Measurements from ENCODE around the gene EPN3.

EPN3 gene

GRCh38 chr17:50580646-50581045 is 48.1 kb downstream of the EPN3 start:
- Histone ChIP-seq H3K4me1 (ENCODE audit: control insufficient read depth, insufficient read depth, low read length, unreplicated experiment) (no peaks in the 10 kb centered on the region), H3K27me3 (ENCODE audit: insufficient read depth, low read length) (no peaks in the 10 kb centered on the region), H3K36me3 (ENCODE audit: insufficient read depth, low read length) (no peaks in the 10 kb centered on the region), H2AFZ (ENCODE audit: low read length, unreplicated experiment) (no peak overlapping the region), H3K27ac (ENCODE audit: low read depth, low read length) (no peak overlapping the region), H3K4me3 (ENCODE audit: low read depth, low read length) (no peak overlapping the region), H3K79me2 (ENCODE audit: control insufficient read depth, insufficient read depth, low read length, unreplicated experiment) (no peaks in the 10 kb centered on the region)

DNA sequence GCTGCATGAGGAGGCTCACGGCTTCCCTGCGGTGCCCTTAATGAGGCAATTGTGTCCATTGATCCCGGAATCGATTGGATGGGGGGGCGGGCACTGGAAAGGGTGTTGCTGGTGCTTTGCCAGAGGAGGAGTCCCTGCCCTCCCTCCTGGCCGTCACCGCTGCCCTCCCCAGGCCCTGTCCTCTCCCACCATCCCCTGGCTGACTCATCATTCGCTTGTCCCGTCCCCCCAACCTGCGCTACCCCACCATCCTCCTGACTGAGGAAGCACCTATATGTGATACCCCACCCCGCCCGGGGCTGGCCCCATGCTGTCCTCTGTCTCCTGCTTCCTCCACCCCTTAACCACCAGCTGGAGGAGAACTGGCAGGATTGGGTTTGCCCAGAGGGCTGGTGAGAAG is 48.8 kb downstream of the EPN3 start:
- Histone ChIP-seq H3K27me3 (ENCODE audit: insufficient read depth, low read length) (no peaks in the 10 kb centered on the region), H3K4me1 (ENCODE audit: control insufficient read depth, insufficient read depth, low read length, unreplicated experiment) (no peaks in the 10 kb centered on the region), H3K4me3 (ENCODE audit: low read depth, low read length) (no peak overlapping the region), H2AFZ (ENCODE audit: low read length, unreplicated experiment) (no peak overlapping the region), H3K79me2 (ENCODE audit: control insufficient read depth, insufficient read depth, low read length, unreplicated experiment) (no peaks in the 10 kb centered on the region), H3K36me3 (ENCODE audit: insufficient read depth, low read length) (no peaks in the 10 kb centered on the region), H3K27ac (ENCODE audit: low read depth, low read length) (no peak overlapping the region)

DNA sequence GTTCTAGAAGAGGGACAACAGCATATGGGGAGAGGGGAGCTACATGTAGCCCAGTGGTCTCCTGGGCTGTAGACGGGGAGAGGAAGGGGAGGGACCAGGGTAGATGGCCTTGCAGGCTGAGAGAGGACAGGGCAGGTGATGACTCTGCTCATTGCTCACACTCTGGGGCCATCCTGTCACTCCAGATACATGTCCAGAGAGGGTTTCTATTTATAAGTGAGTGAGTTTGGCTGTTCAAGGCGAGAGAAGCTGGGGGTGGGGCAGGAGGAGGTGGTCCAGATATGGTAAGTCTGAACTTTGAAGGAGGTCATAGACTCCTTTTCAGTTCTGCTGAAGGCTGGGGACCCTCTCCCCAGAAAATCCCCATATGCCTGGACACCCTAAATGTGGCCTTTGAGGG is 50.2 kb downstream of the EPN3 start:
- Histone ChIP-seq H2AFZ (ENCODE audit: low read length, unreplicated experiment) (no peak overlapping the region), H3K27ac (ENCODE audit: low read depth, low read length) (no peak overlapping the region), H3K36me3 (ENCODE audit: insufficient read depth, low read length) (no peaks in the 10 kb centered on the region), H3K27me3 (ENCODE audit: insufficient read depth, low read length) (no peaks in the 10 kb centered on the region), H3K79me2 (ENCODE audit: control insufficient read depth, insufficient read depth, low read length, unreplicated experiment) (no peaks in the 10 kb centered on the region), H3K4me1 (ENCODE audit: control insufficient read depth, insufficient read depth, low read length, unreplicated experiment) (no peaks in the 10 kb centered on the region), H3K4me3 (ENCODE audit: low read depth, low read length) (no peak overlapping the region)

DNA sequence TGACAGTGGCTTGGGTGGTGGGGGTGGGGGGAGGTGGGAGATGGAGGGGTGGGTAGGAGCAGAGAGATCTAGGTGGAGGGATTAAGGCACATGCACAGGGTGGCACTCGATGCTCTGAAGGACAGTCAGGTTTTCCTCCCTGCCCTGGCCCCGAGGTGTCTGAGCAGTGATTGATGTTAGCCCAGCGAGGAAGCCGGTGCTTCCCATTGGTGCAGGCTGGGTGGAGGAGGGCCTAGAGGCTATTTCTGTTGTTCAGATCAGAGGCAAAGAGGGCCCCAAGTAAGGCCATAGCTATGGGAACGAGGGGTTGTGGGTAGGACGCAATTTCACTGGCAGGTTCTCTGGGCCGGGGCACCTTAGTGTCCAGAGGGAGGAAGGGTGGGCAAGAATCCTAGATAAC is 51.1 kb downstream of the EPN3 start:
- no peaks in the 10 kb centered on the region for H3K27me3 ChIP-seq (ENCODE audit: insufficient read depth, low read length)
- no peak overlapping the region for H3K27ac ChIP-seq (ENCODE audit: low read depth, low read length)
- H3K4me1 ChIP-seq (ENCODE audit: control insufficient read depth, insufficient read depth, low read length, unreplicated experiment): no peaks in the 10 kb centered on the region

DNA sequence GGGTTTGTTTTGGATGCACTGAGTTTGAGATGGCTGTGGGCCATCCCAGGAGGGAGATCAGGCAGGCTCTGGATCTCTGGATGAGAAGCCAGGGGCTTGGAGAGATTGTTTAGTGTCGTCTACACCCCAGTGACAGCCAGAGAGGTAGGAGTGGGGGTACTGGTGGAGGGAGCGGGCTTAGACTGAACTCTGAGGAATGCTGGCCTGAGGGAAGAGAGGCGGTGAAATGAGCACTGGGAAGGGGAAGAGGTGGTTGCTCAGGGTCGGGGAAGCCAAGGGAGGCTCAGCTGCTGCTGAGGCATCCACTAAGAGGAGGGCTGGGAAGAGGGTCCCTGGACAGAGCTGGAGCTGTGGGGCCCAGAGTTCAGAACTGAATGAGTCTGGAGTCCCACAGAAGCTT is 51.6 kb downstream of the EPN3 start:
- no peaks in the 10 kb centered on the region for H3K27me3 ChIP-seq (ENCODE audit: insufficient read depth, low read length)
- no peak overlapping the region for H3K4me3 ChIP-seq (ENCODE audit: low read depth, low read length)
- no peak overlapping the region for H2AFZ ChIP-seq (ENCODE audit: low read length, unreplicated experiment)
- H3K79me2 ChIP-seq (ENCODE audit: control insufficient read depth, insufficient read depth, low read length, unreplicated experiment): no peaks in the 10 kb centered on the region
- H3K27ac ChIP-seq (ENCODE audit: low read depth, low read length): no peak overlapping the region
- no peaks in the 10 kb centered on the region for H3K36me3 ChIP-seq (ENCODE audit: insufficient read depth, low read length)
- H3K4me1 ChIP-seq (ENCODE audit: control insufficient read depth, insufficient read depth, low read length, unreplicated experiment): no peaks in the 10 kb centered on the region

More for the DNA sequence above, 51.1 kb downstream of the EPN3 start:
- H3K36me3 ChIP-seq (ENCODE audit: insufficient read depth, low read length): no peaks in the 10 kb centered on the region
- H2AFZ ChIP-seq (ENCODE audit: low read length, unreplicated experiment): no peak overlapping the region
- no peak overlapping the region for H3K4me3 ChIP-seq (ENCODE audit: low read depth, low read length)
- H3K79me2 ChIP-seq (ENCODE audit: control insufficient read depth, insufficient read depth, low read length, unreplicated experiment): no peaks in the 10 kb centered on the region

DNA sequence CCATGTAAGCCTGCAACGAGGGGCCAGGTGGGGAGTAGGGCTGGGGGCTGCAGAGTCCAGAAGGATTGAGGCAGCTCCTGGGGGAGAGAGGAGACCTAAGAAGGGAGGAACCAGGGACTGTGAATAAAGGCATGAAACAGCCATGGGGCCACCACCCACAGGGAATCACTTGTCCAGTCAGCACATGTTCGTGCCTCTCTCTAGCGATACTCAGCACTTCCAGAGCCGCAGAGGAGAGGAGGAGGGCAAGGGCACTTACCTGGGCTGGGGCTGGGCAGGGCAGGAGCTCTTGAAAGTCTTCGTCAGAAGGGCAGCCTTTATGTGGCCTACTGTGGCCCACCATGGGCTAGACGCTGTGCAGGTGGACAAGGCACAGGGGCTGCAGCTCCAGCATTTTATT is 52.2 kb downstream of the EPN3 start:
- no peaks in the 10 kb centered on the region for H3K4me1 ChIP-seq (ENCODE audit: control insufficient read depth, insufficient read depth, low read length, unreplicated experiment)
- H3K4me3 ChIP-seq (ENCODE audit: low read depth, low read length): no peak overlapping the region
- no peak overlapping the region for H2AFZ ChIP-seq (ENCODE audit: low read length, unreplicated experiment)
- H3K27me3 ChIP-seq (ENCODE audit: insufficient read depth, low read length): no peaks in the 10 kb centered on the region
- no peaks in the 10 kb centered on the region for H3K79me2 ChIP-seq (ENCODE audit: control insufficient read depth, insufficient read depth, low read length, unreplicated experiment)
- no peak overlapping the region for H3K27ac ChIP-seq (ENCODE audit: low read depth, low read length)
- H3K36me3 ChIP-seq (ENCODE audit: insufficient read depth, low read length): no peaks in the 10 kb centered on the region

DNA sequence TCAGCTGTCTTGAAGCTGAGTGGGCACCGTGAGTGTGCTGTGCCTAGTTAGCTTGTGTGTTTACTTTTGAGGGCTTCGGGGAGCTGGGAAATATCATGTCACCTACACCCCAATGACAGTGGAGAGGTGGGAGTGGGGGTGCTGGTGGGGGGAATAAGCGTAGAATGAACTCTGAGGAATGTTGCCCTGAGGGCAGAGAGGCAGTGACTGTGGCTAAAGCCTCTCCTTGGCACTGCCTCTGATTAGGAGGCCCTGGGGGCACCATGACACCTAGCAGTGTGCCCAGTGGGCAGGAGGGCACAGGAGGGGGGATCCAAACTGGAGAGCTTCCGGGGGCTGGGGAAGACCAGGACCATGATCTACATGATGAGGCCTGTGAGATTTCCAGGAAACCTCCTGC is 52.8 kb downstream of the EPN3 start:
- Histone ChIP-seq H3K36me3 (ENCODE audit: insufficient read depth, low read length) (no peaks in the 10 kb centered on the region), H3K4me3 (ENCODE audit: low read depth, low read length) (no peak overlapping the region), H2AFZ (ENCODE audit: low read length, unreplicated experiment) (no peak overlapping the region), H3K79me2 (ENCODE audit: control insufficient read depth, insufficient read depth, low read length, unreplicated experiment) (no peaks in the 10 kb centered on the region), H3K4me1 (ENCODE audit: control insufficient read depth, insufficient read depth, low read length, unreplicated experiment) (no peaks in the 10 kb centered on the region), H3K27me3 (ENCODE audit: insufficient read depth, low read length) (no peaks in the 10 kb centered on the region), H3K27ac (ENCODE audit: low read depth, low read length) (no peak overlapping the region)

GRCh38 chr17:50585891-50586290 is 53.4 kb downstream of the EPN3 start:
- Histone ChIP-seq H3K4me1 (ENCODE audit: control insufficient read depth, insufficient read depth, low read length, unreplicated experiment) (no peaks in the 10 kb centered on the region), H3K36me3 (ENCODE audit: insufficient read depth, low read length) (no peaks in the 10 kb centered on the region), H3K27ac (ENCODE audit: low read depth, low read length) (no peak overlapping the region), H3K27me3 (ENCODE audit: insufficient read depth, low read length) (no peaks in the 10 kb centered on the region), H3K4me3 (ENCODE audit: low read depth, low read length) (no peak overlapping the region), H3K79me2 (ENCODE audit: control insufficient read depth, insufficient read depth, low read length, unreplicated experiment) (no peaks in the 10 kb centered on the region), H2AFZ (ENCODE audit: low read length, unreplicated experiment) (no peak overlapping the region)

GRCh38 chr17:50586421-50587247 is 54.1 kb downstream of the EPN3 start:
- H3K27ac ChIP-seq (ENCODE audit: low read depth, low read length): no peak overlapping the region
- H3K27me3 ChIP-seq (ENCODE audit: insufficient read depth, low read length): no peaks in the 10 kb centered on the region
- no peaks in the 10 kb centered on the region for H3K4me1 ChIP-seq (ENCODE audit: control insufficient read depth, insufficient read depth, low read length, unreplicated experiment)

DNA sequence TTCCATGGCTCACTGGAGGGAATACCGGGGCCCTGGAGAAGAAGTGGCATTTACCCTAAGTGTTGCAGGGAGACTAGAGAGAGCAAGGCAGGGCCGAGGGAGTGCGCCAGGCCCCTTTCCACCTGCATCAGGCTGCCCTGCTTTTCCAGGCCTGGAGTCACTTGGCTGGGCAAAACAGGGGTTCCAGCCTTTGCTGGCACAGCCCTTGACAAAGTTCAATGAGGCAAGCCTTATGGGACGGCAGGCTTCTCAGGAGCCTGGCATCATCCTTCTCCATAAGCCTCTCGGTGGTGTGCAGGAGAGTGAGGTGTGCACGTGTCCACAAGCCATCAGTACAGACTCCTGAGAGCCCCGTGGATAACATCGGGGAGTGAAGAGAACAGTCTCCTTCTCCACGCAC is 55.0 kb downstream of the EPN3 start:
- Histone ChIP-seq H3K4me1 (ENCODE audit: control insufficient read depth, insufficient read depth, low read length, unreplicated experiment) (no peaks in the 10 kb centered on the region), H3K4me3 (ENCODE audit: low read depth, low read length) (no peak overlapping the region), H3K79me2 (ENCODE audit: control insufficient read depth, insufficient read depth, low read length, unreplicated experiment) (no peaks in the 10 kb centered on the region), H2AFZ (ENCODE audit: low read length, unreplicated experiment) (no peak overlapping the region), H3K27ac (ENCODE audit: low read depth, low read length) (no peak overlapping the region), H3K36me3 (ENCODE audit: insufficient read depth, low read length) (no peaks in the 10 kb centered on the region), H3K27me3 (ENCODE audit: insufficient read depth, low read length) (no peaks in the 10 kb centered on the region)

More at GRCh38 chr17:50586421-50587247, 54.1 kb downstream of the EPN3 start:
- Histone ChIP-seq H3K36me3 (ENCODE audit: insufficient read depth, low read length) (no peaks in the 10 kb centered on the region), H2AFZ (ENCODE audit: low read length, unreplicated experiment) (no peak overlapping the region), H3K79me2 (ENCODE audit: control insufficient read depth, insufficient read depth, low read length, unreplicated experiment) (no peaks in the 10 kb centered on the region), H3K4me3 (ENCODE audit: low read depth, low read length) (no peak overlapping the region)

DNA sequence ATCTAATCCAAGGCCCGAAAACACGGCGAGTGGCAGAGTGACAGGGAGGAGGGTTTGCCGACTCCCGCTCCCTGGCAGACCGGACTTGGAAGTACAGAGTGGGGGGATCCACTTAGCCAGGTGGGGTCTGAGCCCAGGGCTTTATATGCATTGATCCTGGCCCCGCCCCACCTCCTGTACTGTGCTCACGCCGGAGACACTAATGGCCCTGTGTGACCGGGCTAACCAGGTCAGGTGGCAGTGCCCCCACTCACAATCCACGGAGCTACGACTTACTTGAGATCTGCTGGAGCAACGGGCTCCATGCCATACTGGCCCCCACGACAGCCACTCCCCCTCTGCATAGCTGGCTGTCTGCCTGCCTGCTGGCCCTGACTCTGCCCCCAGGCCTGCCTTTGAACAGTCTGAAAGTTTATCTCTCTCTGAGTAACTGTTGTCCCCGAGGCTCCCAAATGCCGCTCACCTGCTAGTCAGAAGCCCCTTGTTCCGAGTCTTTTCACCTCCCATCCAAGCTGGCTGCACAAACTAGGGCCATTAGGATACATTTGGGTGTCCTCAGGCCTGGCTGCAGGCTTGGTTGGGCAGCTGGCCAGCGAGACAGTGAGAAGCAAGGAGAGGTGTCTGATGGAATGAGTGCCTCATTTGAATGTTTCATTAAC is 56.0 kb downstream of the EPN3 start:
- H3K79me2 ChIP-seq (ENCODE audit: control insufficient read depth, insufficient read depth, low read length, unreplicated experiment): no peaks in the 10 kb centered on the region
- no peaks in the 10 kb centered on the region for H3K4me1 ChIP-seq (ENCODE audit: control insufficient read depth, insufficient read depth, low read length, unreplicated experiment)
- no peaks in the 10 kb centered on the region for H3K36me3 ChIP-seq (ENCODE audit: insufficient read depth, low read length)
- H3K4me3 ChIP-seq (ENCODE audit: low read depth, low read length): no peak overlapping the region
- H3K27ac ChIP-seq (ENCODE audit: low read depth, low read length): no peak overlapping the region
- H3K27me3 ChIP-seq (ENCODE audit: insufficient read depth, low read length): no peaks in the 10 kb centered on the region
- no peak overlapping the region for H2AFZ ChIP-seq (ENCODE audit: low read length, unreplicated experiment)

Data from ACC112 (cell line).